HG03565 (cell line): ENCODE data around the gene UBE2J2.

Experiments
- ATAC-seq: cut with Tn5 transposase; IDR thresholded peaks from one replicate; pipeline ENCODE4 v1.9.1; 2021; ENCODE audit warnings: mild to moderate bottlenecking, moderate library complexity; ENCODE audit not compliant: unreplicated experiment

The UBE2J2 gene

DNA sequence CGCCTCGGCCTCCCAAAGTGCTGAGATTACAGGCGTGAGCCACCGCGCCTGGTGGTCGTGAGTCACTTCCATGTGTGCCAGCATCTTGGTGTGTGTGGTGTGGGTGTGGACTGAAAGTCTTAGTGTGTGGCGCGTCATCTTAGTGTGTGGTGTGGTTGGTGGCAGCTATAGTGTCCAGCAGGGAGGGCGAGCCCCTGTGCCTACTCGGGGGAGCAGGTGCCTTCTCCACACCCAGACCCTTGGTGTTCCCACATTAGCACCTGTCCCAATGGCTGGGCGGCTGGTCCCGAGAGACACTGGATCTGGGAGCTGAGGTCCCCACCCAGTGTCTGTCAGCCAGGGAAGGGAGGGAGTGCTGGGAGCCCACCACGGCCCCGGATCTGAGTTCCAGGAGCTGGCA, 9.3 kb upstream of the UBE2J2 start:
- ATAC-seq: no peak

DNA sequence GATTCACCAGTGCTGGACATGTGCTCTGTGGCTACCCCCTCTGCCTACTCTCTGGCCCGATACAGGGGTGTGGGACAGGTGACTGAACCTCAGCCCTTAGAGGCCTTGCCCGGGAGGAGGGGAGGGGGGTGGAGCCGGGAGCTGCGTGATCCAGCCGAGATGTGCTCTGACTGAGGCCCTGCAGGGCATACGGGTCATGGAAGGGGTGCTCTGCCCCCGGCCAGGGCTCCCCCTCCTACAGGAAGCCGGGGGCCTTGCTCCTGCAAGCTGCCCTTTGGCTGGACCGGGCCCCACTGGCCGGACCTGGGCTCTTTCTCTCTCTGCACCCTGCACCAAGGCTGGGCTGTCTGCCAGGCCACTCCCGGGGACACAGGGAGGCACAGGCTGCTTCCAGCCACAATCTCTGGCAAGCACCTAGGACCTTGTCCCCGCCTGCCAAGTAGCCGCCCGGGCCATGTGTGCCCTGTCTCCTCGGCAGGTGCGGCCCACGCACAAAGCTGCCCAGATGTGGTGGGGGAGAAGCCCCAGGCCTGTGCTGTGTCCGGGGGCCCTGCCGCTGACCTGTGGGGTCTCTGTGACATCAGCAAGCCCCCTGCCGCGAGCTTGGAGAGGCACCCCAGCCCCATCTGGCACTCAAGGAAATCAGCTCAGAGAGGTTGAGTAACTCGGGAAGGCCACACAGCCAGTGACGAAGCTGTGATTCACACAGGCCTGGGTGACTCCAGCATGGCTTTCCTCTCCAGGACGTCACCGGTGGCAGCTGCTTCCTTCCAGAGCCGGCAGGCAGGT, 8.1 kb upstream of the UBE2J2 start:
- no peak for ATAC-seq

DNA sequence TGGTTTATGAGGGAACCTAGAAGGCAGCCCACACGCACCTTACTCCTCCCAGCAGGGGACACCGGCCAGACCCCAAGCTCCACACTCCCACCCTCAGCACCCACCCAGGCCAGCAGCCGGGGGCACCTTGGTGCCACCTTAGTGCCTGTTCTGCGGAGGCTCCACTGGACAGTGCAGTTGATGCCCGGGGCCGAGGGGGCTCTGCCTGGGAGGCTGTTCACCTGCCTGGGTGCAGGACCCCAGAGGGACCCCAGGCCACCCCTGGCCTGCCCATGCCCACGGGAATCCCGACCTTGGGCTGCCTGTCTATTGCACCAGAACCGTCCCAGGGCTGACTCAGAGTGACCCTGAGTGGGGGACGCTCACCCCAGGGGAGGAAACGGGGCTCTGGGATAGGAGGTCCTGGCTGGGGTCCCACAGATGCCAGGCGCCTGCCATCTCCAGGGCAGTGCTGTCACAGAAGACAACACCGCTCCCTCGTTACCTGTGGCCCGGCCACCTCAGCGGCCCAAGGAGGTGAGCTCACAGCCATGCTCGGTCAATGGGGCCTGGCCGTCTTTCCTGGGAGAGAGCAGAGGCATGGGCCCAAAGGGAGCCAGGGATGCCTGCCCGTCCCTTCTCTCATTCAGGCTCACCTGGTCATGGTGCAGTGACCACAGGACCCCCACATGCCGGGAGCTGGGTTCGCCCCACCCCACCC, 7.3 kb upstream of the UBE2J2 start:
- no peak for ATAC-seq

DNA sequence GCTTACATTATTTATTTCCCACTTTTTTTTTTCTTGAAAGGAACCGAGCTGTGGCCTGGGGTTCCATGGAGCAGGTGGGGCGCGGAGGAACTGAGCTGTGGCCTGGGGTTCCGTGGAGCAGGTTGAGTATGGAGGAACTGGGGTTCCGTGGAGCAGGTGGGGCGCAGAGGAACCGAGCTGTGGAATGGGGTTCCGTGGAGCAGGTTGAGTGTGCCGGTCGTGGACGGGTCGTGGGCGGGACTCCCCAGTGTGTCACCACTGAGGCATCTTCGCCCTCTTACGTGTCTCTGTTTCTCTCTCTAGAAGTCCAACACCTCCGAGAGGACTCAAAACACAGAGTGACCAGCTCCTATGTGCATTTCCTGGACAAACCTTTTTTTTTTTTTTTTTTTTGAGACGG, 5.4 kb upstream of the UBE2J2 start:
- no peak for ATAC-seq

DNA sequence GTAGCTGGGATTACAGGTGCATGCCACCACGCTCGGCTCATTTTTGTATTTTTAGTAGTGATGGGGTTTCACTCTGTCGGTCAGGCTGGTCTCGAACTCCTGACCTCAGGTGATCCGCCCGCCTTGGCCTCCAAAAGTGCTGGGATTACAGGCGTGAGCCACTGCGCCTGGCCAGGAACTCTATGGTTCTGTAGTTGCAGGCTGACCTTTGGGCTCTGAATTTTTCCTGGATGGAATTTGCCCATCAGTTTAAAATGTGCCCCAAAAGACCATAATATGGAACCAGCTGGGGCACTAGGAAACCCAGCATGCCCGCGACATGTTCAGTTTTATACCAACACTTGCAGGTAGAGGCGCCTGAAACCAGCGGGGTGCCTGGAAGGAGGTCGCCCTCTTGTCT, 5.0 kb upstream of the UBE2J2 start:
- no peak for ATAC-seq

DNA sequence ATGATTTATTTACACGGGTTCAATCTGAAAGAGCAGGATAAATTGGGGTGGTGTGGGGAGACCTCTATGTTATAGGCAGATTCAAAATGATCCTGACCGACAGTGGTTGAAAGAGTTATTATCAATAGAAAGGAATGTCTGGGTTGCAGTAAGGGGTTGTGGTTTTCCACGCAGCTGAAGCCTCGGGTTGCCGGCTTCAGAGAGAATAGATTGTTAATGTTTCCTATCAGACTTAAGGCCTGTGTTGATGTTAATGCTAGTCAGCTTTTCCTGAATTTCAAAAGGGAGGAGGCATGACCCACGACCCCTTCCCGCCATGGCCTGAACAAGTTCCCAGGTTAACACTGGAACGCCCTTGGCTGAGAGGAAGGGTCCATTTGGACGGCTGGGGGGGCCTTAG, 2.2 kb upstream of the UBE2J2 start:
- no peak for ATAC-seq

DNA sequence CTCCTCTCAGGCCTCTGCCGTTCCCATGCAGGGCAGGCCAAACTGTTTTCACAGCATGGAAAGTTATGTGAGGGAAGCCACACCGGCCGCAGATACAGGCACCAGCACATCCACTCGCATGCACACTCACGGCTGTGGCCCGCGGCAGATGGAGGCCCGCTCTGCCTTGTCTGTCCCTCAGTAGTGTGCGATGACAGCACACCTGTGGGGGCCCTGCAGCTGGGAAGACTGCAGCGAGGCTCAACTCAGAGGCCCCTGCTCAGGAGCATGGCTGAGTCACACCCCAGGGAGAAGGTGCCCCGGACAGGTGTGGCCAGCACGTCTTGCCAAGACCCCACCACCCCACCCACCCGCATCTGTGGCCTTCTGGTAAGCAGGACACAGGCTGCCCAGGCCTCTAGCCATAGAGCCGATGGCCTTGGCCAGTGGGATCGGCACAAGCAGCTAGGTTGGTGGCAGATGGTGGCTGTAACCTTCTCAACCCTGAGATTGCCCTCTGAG, 1.3 kb upstream of the UBE2J2 start:
- ATAC-seq: no peak

DNA sequence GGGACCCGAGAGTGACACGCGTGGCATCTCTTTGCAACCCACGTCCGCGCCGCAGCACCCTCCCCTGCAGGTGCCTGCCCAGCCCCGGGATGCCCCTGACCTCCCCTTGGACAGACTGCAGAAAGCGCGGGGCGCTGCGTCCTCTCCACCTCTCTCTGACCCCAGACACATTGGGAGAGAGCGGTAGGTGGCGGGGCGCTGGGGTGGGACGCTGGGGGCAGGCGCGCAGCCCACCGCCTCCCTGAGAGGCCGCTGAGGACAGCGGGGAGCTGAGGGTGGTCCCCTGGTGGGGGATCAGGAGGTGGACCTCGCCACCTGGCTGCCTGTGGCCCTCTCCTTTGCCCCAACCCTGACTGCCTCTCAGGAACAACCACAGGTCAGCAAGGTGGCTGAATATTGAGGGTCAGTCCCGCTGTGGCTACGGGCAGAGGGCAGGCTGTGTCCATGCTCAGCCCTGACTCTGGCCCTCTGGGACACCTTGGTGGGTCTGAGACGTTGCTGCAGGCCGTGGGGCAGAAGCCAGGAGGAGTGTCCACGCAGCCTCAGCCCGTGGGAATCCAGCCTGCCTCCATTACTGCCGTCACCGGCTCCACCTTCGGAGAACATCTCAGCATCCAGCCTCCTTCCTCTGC, 761 bp upstream of the UBE2J2 start:
- peak; percentile 4 for ATAC-seq

DNA sequence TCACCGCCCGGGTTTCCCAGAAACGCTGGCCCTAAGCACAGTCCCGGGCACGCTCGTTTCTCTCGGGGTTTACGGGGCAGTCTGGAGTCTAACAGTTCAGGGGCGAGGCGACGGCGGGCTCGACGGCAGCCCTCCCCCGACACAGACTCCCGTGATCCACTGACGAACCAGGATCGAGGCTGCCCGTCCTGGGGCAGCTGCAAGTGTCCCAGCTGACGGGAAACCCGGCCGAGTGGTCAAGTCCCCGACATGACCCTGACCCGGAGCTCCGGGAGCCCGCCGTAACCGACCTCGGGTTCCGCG, 494 bp downstream of the UBE2J2 start:
- peak; percentile 4 for ATAC-seq

DNA sequence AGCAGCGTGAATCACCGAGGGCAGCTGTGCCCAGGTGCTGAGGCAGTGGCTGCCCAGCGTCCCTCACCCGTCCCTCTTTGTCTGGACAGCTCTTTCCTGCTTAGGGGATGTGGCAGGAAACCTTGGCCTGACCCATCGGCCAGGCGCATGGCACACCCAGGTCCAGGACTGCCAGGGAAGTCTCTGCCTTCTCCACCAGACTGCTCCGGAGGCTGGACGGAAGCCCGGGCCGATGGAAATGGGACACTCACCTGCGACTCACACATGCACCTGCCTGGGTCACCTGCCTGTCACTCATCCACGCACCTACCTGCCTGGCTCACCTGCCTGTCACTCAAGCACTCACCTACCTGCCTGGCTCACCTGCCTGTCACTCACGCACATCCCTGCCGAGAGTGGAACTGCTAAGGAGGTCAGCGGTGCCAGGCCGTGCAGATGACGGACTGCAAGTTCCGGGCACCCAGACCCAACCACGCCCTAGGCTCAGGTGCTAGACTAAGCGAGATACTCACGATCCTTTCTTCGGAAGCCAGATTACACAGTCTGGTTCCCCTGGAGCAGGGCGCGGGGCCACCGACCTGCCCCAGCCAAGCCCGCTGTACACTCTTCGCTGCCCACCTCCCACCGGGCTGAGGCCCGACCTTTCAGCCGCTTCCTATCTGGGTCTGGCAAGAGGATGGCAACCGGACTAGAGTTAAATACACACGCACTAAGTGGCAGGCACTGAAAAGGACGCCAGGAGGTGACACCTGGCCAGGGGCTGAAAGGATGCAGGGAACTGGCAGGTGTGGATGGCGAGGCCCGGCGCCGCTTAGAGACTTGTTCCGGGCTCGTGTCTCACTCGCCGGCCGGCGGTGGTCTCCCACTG, 1.1 kb downstream of the UBE2J2 start:
- no peak for ATAC-seq

DNA sequence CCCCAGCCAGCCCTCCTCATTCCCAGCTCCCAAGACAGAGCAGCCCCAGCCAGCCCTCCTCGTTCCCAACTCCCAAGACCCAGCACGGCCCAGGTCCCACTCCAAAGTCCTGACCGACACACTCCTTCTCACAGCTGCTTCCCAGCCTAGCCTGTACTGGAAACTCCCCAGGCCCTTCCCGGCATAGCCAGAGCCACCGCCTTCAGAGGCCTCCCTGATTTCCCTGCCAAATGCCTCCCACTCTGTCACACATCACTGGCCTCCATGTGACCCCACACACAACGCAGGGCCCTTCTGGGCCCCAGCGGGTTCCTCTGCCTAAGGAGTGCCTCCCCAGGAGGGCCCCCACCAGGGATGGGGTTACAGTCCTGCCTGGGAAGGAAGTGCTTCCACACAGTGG, 2.8 kb downstream of the UBE2J2 start:
- no peak for ATAC-seq

DNA sequence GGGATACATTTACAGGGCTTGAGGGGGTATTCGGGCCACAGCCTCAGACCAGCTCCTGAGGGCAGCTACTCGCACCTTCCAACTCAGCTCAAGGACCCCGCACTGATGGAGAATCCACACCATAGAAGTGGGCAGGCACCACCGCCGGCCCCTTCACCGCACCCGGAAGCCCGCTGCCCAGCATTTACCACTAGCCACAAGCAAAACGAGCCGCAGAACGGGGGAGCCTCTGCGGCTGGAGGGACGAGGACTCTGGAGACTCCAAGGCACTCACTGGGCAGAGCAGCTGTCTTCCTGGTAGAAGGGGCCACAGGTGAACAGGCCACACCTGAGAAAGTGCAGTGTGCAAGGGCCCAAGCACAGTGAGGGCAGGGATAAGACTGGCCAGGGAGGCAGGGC, 5.4 kb downstream of the UBE2J2 start:
- ATAC-seq: no peak

DNA sequence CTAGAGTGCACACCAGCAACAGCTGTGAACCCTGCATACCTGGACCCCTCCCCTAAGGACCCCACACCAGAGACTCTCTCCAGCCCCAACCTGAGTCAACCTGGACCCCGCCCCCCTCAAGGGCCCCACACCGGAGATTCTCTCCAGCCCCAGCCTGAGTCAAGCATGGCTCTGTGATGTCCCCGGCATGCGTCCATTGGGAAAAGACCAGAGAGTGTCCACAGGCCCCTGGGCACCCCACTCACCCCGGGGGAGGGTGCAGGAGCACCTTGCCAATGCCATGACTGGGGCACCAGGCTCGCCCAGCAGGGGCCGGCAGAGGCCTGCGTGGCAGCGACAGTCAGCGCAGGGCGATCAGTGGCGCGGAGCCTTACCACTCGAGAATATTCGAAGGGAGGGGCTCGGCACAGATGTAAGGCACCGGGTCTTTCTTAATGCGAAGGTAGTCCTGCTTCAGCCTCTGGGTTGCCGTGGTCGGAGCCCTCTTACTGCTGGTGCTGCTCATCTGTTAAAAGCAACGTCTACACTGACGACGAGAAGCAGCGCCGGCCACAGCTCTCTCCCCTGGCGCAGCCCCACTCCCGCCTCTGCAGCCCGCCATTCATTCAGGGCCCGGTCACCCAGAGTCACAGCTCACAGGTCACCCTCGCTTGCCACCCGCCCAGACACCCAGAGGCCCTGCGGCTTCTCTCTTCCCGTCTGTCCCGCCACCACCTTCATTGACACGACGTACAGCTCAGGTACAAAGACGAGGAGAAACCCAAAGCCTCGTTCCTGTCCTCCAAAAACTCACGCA, 6.0 kb downstream of the UBE2J2 start:
- no peak for ATAC-seq

DNA sequence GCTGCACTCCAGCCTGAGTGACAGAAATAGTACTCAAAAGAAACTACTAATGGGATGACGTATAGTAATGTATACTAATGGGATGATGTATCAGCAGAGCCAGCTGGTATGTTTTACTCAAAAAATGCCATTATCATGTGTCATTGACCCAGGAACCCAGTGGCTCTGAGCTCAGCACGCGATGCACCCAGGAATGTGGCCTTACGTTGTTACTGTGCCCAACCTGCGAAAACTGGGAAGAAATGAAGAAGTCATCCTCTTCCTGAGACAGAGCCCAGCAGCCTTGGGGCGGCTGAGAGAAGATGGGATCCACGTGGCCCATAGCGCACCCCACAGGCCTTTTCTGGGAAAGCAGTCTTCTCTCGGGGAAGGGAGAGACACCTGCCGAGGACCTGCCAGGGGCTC, 8.8 kb downstream of the UBE2J2 start:
- no peak for ATAC-seq

DNA sequence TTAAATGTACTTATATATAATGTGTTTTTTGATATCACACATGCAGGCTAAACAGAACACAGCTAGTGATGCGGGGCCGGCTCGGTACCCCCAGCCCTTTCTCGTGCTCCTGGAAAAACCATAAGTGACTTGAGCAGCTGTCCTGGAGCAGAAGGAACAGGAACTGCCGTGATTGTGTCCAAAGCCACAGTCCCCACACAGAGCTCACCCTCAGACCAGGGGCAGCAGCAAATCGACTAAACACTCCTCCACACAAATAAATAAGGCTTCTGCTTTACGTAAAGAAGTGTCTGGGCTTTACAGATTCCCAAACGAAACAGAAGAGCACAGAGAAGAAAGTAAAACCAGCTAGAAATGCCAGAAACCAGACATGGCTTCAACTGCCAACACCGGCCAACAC, 9.6 kb downstream of the UBE2J2 start:
- no peak for ATAC-seq

DNA sequence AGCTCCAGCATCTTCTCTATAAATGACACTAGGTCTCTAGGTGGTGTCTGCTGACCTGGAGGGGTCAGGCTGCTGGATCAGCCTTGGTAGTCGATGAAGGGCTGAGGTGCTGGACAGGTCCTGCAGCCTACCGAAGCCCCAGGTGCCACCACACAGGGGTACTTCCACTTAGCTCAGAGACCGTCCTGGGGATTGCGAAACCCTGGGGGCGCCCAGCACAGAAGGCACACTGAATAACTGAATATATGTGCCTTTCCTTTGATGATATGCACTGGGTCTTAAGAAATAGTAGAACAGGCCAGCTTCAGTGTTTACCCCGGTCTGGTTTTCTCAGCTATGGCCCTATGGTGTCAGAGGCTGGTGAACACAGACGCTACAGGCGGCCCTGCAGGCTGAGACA, 10.9 kb downstream of the UBE2J2 start:
- no peak for ATAC-seq

DNA sequence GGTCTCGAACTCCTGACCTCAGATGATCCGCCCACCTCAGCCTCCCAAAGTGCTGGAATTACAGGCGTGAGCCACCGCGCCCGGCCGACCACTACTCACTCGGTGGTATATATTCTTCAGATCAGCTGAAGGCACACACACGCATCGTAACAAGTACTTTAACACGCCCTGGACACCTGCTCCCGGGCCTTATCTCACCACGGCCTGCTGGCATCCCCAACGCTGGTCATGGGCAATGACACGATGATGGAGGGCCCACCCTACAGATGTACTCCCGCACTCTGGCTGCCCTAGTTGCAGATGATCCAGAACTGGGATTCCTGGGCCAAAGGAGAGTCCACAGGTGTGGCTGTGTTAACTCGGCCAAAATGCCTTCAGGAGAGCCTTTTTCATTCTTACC, 11.6 kb downstream of the UBE2J2 start:
- no peak for ATAC-seq

DNA sequence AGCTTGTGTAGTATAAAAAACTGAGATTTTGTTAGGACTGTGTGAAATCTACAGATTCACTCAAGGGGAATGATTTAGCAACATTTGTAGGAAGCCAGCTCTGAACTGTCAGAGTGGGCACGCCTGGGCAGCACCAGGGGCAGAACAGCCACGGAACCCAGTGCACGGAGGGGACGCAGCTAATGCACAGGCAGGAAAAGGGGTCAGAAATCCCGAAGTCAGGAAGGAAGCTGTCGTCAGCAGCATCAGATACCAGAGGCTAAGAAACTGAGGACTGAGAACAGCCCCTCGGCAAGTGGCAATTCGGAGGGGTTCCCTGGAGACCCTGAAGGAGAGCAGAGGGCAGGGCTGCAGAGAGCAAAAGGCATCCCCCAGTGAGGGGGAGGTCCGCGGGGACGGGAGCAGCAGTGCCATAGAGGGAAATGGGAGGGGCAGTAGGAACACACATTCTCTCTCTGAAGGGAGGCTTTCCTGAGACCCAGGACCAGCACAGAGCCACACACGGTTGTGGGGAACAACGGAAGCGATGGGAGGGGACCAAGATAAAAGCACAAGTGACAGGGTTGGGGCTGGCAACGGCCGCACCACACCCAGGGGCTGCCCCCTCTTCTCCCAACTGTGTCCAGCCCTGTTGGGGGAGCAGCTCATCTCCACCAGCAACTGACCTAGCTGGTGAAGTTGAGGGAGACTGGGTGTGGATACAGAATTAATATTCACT, 12.7 kb downstream of the UBE2J2 start:
- ATAC-seq: no peak

DNA sequence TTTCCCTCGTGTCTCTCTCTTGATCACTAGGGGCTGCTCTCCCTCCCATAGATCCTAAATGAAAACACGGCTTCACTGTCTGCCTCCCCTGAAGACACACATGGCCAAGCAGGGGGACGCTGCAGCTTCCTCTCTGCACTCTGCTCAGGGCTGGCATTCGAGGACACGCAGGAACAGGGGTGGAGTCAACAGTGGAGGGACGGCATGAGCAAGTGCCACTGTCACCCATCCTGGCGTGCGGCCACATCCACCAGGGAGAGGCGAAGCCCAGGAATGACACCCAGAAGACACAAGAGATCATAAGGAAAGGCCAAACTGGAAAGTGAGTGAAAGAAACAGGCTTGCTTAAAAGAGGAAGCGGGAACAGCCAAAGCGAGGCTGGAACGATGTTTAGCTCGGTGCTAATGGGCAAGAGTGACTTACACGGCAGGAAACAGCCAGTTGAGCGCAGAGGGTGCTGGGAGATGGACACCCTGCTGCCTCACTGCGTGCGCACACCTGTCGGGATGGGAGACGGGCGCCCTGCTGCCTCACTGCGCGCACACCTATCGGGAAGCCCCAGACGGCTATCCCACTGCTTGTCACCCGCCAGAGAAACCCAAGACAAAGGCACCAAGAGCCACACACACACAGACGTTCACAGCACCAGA, 13.6 kb downstream of the UBE2J2 start:
- ATAC-seq: no peak
